ENCODE results near the gene CDH4.

Gene CDH4

DNA sequence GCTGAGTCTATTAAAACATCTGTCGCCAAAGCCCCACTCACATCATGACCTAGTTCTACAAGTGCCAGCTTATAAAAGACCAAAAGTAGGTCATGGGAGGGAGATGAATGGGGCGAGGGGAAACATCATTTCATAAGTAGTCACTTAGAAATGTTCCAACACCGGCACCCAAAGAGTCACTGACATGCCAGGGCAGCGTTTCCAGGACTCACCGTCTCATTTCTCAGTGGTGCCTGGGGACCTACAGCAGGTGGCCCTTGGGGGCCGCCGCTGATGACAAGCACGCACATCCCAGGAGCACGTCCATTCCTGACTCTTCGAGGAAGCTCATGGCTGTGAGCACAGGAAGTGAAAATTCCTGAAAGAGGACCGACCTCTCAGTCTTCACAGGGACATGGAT is 260.4 kb downstream of the CDH4 start:
- Mint-ChIP-seq H3K36me3 (ENCODE audit: low read depth) (no peaks in the 10 kb centered on the region), H3K4me1 (ENCODE audit: low read depth) (no peaks in the 10 kb centered on the region), H3K4me3 (no peak overlapping the region), H3K9me3 (no peaks in the 10 kb centered on the region), H3K27me3 (peaks cover 3% of the 10 kb centered on the region), H3K27ac (no peak overlapping the region)
- intact Hi-C loops (cut with micrococcal nuclease): no loop called here

DNA sequence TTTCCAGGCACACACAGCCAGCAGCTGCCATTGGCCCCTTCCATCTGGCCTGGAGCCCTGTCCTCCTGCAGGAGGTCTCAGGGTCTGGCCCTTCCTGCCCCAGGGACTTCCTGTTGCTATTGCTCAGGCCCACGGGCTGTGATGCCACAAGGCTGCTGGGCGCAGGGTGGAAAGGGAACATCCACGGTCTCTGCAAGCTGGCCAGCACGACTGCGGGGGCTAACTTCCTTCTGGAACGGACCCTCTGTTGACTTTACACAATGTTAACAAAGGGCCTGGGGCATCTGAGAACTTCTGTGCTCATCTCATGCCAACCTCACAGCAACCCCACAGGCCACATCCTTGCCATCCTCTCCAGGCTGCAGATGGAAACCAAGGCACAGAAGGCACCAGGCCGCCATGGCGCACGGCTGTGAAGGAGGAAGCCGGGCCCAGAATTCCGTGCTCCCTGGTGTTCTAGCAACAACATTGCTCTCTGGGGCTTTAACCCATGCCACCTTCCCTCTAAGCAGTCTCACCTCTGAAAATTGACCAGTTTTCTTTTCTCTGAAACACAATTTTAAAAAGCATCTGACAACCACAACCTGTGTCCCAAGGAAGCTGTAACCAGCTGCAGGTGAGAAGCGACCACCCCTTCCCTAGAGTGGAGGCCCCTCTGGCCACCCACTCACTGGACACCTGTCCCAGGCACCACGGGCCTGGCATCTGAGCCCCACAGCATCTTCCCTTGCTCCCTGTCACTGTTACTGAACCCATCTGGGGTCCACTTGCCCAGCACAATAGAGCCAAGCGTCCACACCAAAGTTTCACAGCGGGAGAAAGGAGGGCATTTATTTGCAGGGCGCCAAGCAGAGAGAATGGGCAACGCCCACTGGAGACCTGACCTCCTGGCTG is 261.3 kb downstream of the CDH4 start:
- Mint-ChIP-seq H3K27ac (no peak overlapping the region), H3K4me1 (ENCODE audit: low read depth) (no peaks in the 10 kb centered on the region), H3K36me3 (ENCODE audit: low read depth) (no peaks in the 10 kb centered on the region), H3K4me3 (no peak overlapping the region), H3K27me3 (peaks cover 3% of the 10 kb centered on the region), H3K9me3 (no peaks in the 10 kb centered on the region)
- intact Hi-C loops (cut with micrococcal nuclease): no loop called here

DNA sequence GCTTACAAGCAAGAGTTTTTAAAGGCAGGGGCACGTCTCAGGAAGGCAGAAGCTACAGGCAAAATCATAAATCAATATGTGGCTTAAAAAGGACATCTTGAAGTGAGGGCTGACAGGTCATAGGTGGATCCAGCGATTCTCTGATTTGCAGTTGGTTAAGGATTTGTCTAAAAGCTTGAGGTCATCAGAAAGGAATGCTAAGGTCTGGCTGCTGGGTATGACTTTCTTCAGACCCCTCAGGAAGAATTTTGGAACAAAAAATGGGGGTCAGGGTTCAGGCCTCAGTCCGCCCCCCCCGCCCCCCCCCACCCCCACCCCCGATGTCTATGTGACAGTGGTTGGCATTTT is 261.9 kb downstream of the CDH4 start:
- Mint-ChIP-seq H3K27me3 (peaks cover 3% of the 10 kb centered on the region), H3K4me3 (no peak overlapping the region), H3K36me3 (ENCODE audit: low read depth) (no peaks in the 10 kb centered on the region), H3K9me3 (no peaks in the 10 kb centered on the region), H3K27ac (no peak overlapping the region), H3K4me1 (ENCODE audit: low read depth) (no peaks in the 10 kb centered on the region)
- intact Hi-C loops (cut with micrococcal nuclease): no loop called here

DNA sequence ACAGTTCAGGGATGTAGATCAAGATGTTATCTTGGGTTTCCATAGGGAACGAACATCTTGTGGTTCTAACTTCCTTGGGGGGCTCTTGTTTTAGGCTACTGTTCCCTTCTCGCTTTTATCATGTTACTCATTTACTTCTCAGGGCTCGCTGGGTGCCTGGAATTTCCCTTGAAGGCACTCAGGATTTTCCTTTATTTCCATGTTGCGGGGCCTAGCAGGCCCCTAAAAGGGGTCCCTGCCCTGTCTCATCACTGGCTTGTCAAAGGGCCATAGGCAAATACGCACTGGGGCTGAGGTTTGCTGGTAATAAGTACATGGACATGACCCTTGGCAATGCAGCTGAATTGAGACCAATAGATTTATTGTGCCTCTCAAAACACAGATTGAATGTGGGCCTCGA is 262.3 kb downstream of the CDH4 start:
- no peak overlapping the region for H3K27ac Mint-ChIP-seq
- H3K27me3 Mint-ChIP-seq: peaks cover 3% of the 10 kb centered on the region

DNA sequence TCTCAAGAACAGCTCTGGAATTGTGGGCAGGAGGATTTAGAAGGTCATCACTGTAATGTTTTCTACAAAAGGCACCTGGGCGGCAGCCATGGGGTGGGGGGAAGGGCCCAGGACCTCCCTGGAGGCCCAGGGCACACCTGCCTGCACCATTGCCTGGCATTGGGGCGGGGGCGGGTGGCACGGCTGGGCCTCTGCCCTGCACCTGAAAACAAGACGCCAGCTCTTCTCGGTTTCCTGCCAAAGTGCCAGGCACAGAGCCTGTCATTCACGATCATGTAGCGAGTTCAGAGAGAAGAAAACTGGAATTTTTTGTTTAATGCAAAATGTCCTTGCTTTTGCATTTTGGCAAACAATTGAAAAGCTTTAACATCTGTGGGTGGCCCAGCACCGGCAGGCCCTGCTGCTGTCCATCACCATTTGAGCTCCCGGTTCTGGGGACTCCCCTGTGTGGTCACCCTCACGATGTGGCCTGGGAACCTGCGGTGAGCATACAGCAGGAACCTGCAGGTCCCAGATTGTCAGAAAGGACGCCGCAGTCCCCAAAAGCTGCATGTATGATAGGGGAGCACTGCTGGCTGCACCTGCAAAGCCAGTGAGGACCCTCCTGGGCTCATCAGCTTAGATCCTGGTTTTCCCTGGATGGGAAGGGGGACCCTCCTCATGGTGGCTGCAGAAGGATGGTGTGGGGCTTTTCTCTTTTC is 262.9 kb downstream of the CDH4 start:
- Mint-ChIP-seq H3K4me1 (ENCODE audit: low read depth) (no peaks in the 10 kb centered on the region), H3K4me3 (no peak overlapping the region), H3K36me3 (ENCODE audit: low read depth) (no peaks in the 10 kb centered on the region), H3K27me3 (peaks cover 3% of the 10 kb centered on the region), H3K27ac (no peak overlapping the region), H3K9me3 (no peaks in the 10 kb centered on the region)
- intact Hi-C loops (cut with micrococcal nuclease): no loop called here

More for the DNA sequence above, 262.3 kb downstream of the CDH4 start:
- Mint-ChIP-seq H3K36me3 (ENCODE audit: low read depth) (no peaks in the 10 kb centered on the region), H3K9me3 (no peaks in the 10 kb centered on the region), H3K4me3 (no peak overlapping the region), H3K4me1 (ENCODE audit: low read depth) (no peaks in the 10 kb centered on the region)
- intact Hi-C loops (cut with micrococcal nuclease): no loop called here

DNA sequence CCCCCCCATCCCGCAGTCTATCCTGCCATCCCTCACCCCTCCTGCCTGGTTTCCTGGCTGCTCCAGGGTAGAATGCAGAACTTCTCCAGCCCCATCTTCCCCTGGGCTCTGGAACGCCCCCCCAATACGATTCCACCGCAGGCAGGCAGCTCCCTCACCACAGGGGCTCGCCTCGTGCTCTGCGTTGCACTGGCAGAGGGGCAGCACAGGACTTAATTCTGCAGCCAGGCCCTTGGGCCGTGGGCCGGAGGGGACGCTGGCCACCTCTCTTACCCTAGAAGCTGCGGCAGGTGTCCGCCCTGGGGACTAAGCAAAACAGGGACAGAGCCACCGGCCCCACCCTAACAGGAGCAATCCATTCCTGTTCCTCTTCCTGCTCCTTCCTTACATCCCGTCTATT is 263.9 kb downstream of the CDH4 start:
- Mint-ChIP-seq H3K27me3 (peaks cover 3% of the 10 kb centered on the region), H3K9me3 (no peaks in the 10 kb centered on the region), H3K27ac (no peak overlapping the region), H3K4me1 (ENCODE audit: low read depth) (no peaks in the 10 kb centered on the region), H3K4me3 (no peak overlapping the region), H3K36me3 (ENCODE audit: low read depth) (no peaks in the 10 kb centered on the region)
- intact Hi-C loops (cut with micrococcal nuclease): no loop called here

DNA sequence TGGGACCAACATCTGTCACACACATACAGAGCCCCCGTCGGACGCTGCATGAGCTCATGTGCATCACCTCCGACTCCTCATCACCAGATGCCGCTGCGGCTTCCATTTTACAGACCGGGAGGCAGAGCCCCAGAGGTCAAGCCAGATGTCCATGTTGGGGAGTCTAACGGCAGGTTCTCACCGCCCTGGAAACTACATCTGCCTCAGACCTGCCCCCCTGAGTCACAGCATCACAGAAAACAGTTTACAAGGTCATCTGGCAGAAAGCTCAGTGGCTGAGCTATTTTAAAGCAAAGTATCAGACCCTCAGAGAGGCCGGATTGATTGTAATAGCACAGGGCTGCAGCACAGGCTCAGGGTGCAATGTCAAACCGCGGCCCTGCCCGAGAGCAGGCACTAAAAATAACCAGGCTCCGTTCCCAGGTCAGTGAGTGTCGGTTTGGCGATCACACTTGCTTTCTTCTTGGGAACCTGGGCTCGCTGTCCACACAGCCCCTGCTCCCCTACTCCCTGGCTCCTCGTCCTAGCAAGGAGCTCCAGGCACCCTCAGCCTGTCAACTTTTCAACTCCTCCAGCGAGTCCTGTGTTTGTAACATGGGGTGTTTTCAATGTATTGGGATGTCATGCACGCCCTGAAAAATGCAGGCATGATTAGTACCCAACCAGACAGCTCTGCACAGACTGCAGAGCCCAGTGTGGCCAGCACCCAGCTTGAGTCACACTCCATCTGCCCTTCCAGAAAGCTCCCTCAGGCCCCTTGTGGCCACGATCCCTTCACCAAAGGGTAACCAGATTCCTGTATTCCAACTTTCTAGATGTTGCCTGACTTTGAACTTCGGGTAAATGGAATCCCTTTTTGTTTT is 264.5 kb downstream of the CDH4 start:
- no peaks in the 10 kb centered on the region for H3K36me3 Mint-ChIP-seq (ENCODE audit: low read depth)
- H3K27me3 Mint-ChIP-seq: peaks cover 3% of the 10 kb centered on the region
- H3K4me3 Mint-ChIP-seq: no peak overlapping the region
- H3K4me1 Mint-ChIP-seq (ENCODE audit: low read depth): no peaks in the 10 kb centered on the region
- intact Hi-C loops (cut with micrococcal nuclease): no loop called here
- no peak overlapping the region for H3K27ac Mint-ChIP-seq
- H3K9me3 Mint-ChIP-seq: no peaks in the 10 kb centered on the region

DNA sequence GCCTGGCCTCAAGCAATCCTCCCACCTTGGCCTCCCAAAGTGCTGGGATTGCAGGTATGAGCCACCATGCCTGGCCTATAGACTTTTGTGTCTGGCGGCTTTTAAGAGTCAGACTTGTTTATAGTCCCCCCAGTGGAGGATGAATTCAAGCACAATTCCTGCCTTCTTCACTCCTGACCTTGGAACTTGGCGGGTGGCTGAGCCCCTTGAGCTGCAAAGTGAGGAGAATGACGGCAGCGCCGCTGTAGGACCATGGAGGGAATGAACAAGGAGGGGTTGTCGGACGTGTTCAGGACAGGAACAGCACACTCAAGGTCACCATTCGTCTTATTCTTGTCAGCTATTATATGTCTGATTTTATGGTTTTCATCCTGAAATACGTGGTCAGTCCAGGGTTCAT is 265.4 kb downstream of the CDH4 start:
- Mint-ChIP-seq H3K27ac (no peak overlapping the region), H3K36me3 (ENCODE audit: low read depth) (no peaks in the 10 kb centered on the region), H3K27me3 (peaks cover 3% of the 10 kb centered on the region), H3K9me3 (no peaks in the 10 kb centered on the region), H3K4me1 (ENCODE audit: low read depth) (no peaks in the 10 kb centered on the region), H3K4me3 (no peak overlapping the region)
- intact Hi-C loops (cut with micrococcal nuclease): no loop called here

DNA sequence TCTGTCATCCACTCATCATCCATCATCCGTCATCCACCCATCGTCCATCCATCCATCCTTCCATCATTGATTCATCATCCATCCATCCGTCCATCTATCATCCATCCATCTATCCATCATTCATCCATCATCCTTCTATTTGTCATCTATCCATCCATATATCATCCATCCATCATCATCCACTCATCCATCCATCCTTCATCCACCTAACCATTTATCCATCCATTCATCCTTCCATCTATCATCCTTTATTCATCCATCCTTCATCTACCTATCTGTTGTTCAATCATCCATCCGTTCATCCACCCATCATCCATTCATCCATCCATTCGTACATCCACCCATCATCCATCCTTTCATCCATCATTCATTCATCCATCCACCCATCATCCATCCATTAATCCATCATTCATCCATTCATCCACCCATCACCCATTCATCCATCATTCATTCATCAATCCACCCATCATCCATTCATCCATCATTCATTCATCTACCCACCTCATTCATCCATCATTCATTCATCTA is 266.4 kb downstream of the CDH4 start:
- H3K27me3 Mint-ChIP-seq: peaks cover 3% of the 10 kb centered on the region
- H3K36me3 Mint-ChIP-seq (ENCODE audit: low read depth): no peaks in the 10 kb centered on the region
- no peaks in the 10 kb centered on the region for H3K4me1 Mint-ChIP-seq (ENCODE audit: low read depth)
- no peak overlapping the region for H3K4me3 Mint-ChIP-seq
- intact Hi-C loops (cut with micrococcal nuclease): no loop called here
- H3K9me3 Mint-ChIP-seq: no peaks in the 10 kb centered on the region
- H3K27ac Mint-ChIP-seq: no peak overlapping the region

DNA sequence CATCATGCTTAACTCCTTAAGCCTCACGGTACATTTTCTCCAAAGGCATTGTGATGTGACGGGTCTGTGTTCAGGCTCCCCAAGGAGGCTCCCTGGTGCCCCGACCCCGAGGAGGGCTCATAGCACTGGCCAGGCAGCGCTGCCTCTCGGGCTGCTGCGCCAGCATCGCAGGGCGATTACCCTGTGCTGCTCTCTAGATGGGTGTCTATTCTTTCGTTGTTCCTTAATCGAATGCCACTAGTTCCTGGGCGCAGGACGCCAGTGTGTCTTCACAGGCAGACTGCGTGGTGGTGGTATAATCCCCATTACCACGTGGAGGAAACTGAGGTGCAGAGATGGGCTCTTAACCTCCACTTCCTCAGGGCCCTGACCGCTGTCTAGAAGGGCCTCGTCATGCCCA is 267.4 kb downstream of the CDH4 start:
- intact Hi-C loops (cut with micrococcal nuclease): no loop called here
- Mint-ChIP-seq H3K4me3 (no peak overlapping the region), H3K36me3 (ENCODE audit: low read depth) (no peaks in the 10 kb centered on the region), H3K27ac (no peak overlapping the region), H3K27me3 (peaks cover 3% of the 10 kb centered on the region), H3K9me3 (no peaks in the 10 kb centered on the region), H3K4me1 (ENCODE audit: low read depth) (no peaks in the 10 kb centered on the region)

DNA sequence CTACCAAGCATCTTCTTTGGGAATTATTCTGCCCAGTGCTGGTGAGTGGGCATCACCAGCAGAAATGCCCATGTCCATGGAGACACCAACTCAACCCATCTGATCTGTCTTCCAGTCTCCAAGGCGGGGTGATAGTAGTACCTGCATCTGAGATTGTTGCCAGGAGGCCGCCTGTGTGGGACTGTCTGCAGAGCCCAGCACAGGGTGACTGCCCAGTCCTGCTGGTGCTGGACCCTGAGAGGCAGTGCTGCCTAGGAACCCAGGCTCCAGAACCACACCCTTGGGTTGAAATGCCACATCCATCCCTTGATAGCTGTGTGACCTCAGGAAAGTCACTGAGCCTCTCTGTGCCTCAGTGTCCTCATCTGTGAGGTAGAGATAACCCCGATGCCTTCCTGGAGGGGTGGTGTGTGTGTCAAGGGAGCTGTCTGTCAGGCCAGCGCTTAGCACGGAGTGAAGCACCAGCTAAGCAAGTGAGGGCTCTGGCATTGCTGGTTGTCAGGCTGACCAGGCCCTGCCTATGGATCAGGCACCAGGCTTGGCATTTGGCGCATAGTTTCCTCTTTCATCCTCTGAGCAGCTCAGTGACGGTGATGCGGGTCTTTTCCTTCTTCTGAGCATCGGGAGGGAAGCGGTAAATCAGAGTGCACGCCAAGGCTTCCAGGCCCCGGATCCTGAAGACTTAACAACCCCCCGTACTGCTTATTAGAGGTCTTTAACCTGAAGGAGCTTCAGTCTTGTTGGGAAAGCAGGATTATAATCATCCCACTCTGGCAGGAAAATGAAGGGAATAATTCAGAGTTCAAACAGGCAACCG is 268.2 kb downstream of the CDH4 start:
- Mint-ChIP-seq H3K36me3 (ENCODE audit: low read depth) (no peaks in the 10 kb centered on the region), H3K4me3 (no peak overlapping the region), H3K9me3 (no peaks in the 10 kb centered on the region), H3K4me1 (ENCODE audit: low read depth) (no peaks in the 10 kb centered on the region), H3K27me3 (peaks cover 4% of the 10 kb centered on the region), H3K27ac (no peak overlapping the region)
- intact Hi-C loops (cut with micrococcal nuclease): no loop called here

DNA sequence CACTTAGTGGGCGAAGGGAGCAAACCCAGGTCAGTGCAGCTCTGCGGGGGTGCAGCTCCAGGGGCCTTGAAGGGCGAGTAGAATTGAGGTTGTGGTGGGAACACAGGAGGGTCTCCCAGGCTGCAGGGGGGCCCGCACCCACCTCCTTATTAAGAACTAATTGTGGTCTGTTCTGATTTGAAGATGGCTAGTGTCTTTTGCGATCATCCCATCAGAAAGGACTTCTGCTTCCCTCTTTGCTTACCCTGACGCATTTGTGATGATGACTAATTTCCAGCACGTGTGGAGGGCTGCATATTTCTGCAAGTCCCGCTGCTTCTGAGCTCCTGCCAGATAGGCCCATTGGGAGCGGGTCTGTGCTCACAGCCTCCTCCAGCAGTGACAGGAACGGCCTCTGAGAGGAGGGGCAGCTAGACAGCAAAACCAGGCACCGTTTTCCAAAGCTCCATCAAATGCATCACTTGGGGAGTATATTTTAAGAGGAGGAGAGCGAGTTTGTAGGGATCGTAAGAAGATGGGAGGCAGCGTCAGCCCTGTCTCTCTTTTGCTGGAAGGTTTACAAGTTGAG is 268.9 kb downstream of the CDH4 start:
- peaks cover 2% of the 10 kb centered on the region for H3K27me3 Mint-ChIP-seq
- no peaks in the 10 kb centered on the region for H3K4me1 Mint-ChIP-seq (ENCODE audit: low read depth)
- no peaks in the 10 kb centered on the region for H3K36me3 Mint-ChIP-seq (ENCODE audit: low read depth)
- H3K4me3 Mint-ChIP-seq: no peak overlapping the region
- intact Hi-C loops (cut with micrococcal nuclease): no loop called here
- no peaks in the 10 kb centered on the region for H3K9me3 Mint-ChIP-seq
- H3K27ac Mint-ChIP-seq: no peak overlapping the region

All from dendritic cell treated with granulocyte-macrophage colony-stimulating factor and Interleukin-4, amounts not matched to agents 40 ng/mL and 50 ng/mL, for 4 days (primary cell).